ENCODE data around the gene AMDHD1.

AMDHD1 gene, protein sequence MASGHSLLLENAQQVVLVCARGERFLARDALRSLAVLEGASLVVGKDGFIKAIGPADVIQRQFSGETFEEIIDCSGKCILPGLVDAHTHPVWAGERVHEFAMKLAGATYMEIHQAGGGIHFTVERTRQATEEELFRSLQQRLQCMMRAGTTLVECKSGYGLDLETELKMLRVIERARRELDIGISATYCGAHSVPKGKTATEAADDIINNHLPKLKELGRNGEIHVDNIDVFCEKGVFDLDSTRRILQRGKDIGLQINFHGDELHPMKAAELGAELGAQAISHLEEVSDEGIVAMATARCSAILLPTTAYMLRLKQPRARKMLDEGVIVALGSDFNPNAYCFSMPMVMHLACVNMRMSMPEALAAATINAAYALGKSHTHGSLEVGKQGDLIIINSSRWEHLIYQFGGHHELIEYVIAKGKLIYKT

DNA sequence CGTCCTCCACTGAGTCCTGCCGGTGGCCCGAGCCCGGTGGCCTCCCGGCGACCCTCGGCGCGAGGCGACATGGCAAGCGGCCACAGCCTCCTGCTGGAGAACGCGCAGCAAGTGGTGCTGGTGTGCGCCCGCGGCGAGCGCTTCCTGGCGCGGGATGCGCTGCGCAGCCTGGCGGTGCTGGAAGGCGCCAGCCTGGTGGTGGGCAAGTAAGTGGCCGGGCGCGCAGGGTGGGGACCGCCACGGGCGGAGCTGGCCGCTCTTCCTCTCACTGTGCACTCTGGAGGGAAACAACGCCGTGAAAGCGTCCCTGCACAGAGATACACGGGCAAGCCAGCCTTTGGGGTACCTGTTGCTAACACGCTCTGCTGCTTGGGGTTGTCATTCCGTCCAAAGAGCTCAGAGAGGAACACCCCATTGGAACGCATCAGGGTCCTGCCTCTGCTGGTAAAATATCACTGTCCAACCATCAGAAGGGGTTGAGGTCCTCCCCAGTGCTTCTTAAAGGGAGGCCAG is at the start of gene AMDHD1:
Gene AMDHD1, plus strand, starts transcription at position 2 of the 513 bp plus-strand sequence. Its CDS starts 68 bp downstream, at position 70.
- peak; percentile 9 for DNase-seq (ENCODE audit: low read depth)

DNA sequence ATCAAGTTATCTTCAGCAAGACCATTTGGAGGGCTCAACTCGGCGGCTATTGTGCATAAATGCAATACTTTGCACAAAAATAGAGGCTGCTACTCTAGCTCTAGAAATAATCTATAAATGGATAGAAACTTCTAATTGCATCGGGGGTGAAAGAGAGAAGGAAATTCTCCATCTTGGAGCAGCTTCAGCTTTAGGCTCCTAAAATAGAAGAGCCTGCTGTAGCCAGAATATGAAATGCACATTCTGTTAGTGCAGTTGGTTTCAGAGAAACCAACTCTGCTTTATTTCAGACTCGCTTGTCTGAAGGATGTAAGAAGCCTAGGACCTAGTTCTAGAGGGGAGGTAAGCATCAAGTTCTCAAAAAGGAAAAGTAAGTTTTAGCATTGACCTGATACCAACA is 46.3 kb upstream of the AMDHD1 start:
- no peak for DNase-seq (ENCODE audit: low read depth)

- DNase-seq (ENCODE audit: low read depth): no peak
These were observed 45.0 kb upstream of the AMDHD1 start for GRCh38 chr12:95898081-95898480.

- no peak for DNase-seq (ENCODE audit: low read depth)
These were observed 34.6 kb upstream of the AMDHD1 start for GRCh38 chr12:95908573-95908972.

GRCh38 chr12:95909871-95910270 is 33.3 kb upstream of the AMDHD1 start:
- no peak for DNase-seq (ENCODE audit: low read depth)

DNA sequence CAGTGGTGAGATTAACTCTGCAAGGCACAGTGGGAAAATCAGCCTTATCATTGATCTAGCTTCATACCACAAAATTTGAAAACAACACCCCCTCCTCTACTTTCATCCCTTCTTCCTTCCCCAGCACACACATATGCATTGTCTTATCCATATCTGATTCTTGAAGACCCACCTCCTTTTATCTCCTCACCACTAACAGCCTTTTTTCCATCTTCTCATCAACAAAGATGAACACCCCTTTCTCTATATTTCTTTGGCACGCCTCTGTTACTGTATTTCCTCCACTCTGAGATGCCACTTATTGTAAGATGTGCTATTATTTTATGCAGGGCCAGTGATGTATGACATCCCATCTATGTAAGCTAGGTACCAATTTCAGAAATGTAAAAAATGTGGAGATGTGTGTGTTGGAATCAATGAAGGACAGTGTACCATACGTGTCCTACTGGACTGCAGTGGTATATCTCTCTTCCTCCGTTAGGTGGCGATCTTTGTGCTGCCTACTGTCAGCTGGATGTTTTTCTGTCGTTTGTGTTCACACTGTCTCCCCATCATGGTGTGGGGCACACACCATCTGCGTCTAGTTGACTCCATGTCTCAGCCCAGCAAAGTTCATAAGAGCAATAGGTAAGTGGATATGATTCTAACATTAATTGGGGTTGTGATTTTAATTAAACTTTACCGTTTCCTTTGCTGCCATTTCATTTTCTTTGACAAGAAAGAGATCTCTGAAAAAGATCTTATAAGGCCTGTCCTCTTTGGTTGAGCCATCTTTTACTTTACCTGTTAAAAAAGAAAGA is 24.7 kb upstream of the AMDHD1 start:
- no peak for DNase-seq (ENCODE audit: low read depth)

- DNase-seq (ENCODE audit: low read depth): no peak
These were observed 24.0 kb upstream of the AMDHD1 start for GRCh38 chr12:95919110-95919509.

GRCh38 chr12:95922231-95922630 is 20.9 kb upstream of the AMDHD1 start:
- no peak for DNase-seq (ENCODE audit: low read depth)

GRCh38 chr12:95940514-95940913 is 2.6 kb upstream of the AMDHD1 start:
- no peak for DNase-seq (ENCODE audit: low read depth)

- DNase-seq (ENCODE audit: low read depth): no peak
These were observed 1.0 kb upstream of the AMDHD1 start for GRCh38 chr12:95942101-95942523.

- peak; percentile 57 for DNase-seq (ENCODE audit: low read depth)
These were observed 404 bp upstream of the AMDHD1 start, which contains the start of gene CCDC38 for GRCh38 chr12:95942524-95943329. CCDC38 (minus strand) TSS chr12:95942614; CDS start chr12:95936509, 6,105 bp downstream.

GRCh38 chr12:95944108-95944704 is 1.1 kb downstream of the AMDHD1 start:
- no peak for DNase-seq (ENCODE audit: low read depth)

- DNase-seq (ENCODE audit: low read depth): no peak
These were observed 6.5 kb downstream of the AMDHD1 start for GRCh38 chr12:95949477-95950206.

- DNase-seq (ENCODE audit: low read depth): no peak
These were observed 8.4 kb downstream of the AMDHD1 start for GRCh38 chr12:95951515-95951914.

GRCh38 chr12:95953000-95953399 is 9.9 kb downstream of the AMDHD1 start:
- DNase-seq (ENCODE audit: low read depth): no peak

- no peak for DNase-seq (ENCODE audit: low read depth)
These were observed 12.5 kb downstream of the AMDHD1 start for GRCh38 chr12:95955549-95956159.

GRCh38 chr12:95956557-95957145 is 13.5 kb downstream of the AMDHD1 start:
- DNase-seq (ENCODE audit: low read depth): no peak

GRCh38 chr12:95959107-95959506 is 16.0 kb downstream of the AMDHD1 start:
- DNase-seq (ENCODE audit: low read depth): no peak

DNA sequence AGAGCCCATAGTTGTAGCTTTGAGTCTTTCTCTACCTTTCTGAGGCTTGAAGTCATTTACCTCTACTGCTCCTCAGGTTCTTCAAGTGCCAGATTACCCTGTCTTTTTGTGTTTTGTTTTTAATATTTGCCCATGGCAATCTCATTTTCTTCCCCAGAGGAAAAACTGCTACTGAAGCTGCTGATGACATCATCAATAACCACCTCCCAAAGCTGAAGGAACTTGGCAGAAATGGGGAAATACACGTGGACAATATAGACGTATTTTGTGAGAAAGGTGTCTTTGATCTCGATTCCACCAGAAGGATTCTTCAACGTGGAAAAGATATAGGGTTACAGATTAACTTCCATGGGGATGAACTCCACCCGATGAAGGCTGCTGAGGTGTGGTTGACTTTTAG is 17.1 kb downstream of the AMDHD1 start:
- DNase-seq (ENCODE audit: low read depth): no peak

- no peak for DNase-seq (ENCODE audit: low read depth)
These were observed 19.1 kb downstream of the AMDHD1 start for GRCh38 chr12:95962222-95962621.

All from stimulated activated CD8-positive, alpha-beta memory T cell treated with anti-CD3 and anti-CD28 coated beads, Interleukin-15, amount 100 ng/mL, for 1 hour (primary cell).